Left lung (tissue), 10 donors: Measurements from ENCODE around the gene PITPNM1. TPM values are rescaled to one million over a fixed set of nuclear protein-coding genes. Genes with fewer than 3 reads are reported as not detected.
"Not testable (repeated sequence)": the region's sequence is repeated elsewhere in the genome, so short reads cannot be mapped to it uniquely, and the experiment has no call there.

Experiments used
- ATAC-seq: fragments of 200-7000 bp; cut with Tn5 transposase; one replicate; pipeline ENCODE4 v1.9.1; 2020; ENCODE audit warnings: moderate library complexity
- DNase-seq, 4 donors: peaks; one replicate each; pipeline ENCODE4 v3.0.0-alpha.2; 2013 to 2020
- H3K27ac ChIP-seq, 2 donors: fragments of 200-600 bp; sonication (generic) in 1 of 2; one replicate each; pipeline versions ENCODE4 v1.5.0 to v1.8.0; 2020 to 2021
- H3K27me3 ChIP-seq, 2 donors: fragments of 200-600 bp; sonication (generic) in 1 of 2; one replicate each; pipeline versions ENCODE4 v1.5.0 to v1.8.0; 2020 to 2021
- H3K36me3 ChIP-seq, 2 donors: fragments of 200-600 bp; sonication (generic) in 1 of 2; one replicate each; pipeline versions ENCODE4 v1.5.0 to v1.8.0; 2020 to 2021
- H3K4me1 ChIP-seq, 2 donors: fragments of 200-600 bp; one replicate each; pipeline ENCODE4 v1.8.0; 2021
- H3K4me3 ChIP-seq, 2 donors: fragments of 200-600 bp; sonication (generic) in 1 of 2; one replicate each; pipeline versions ENCODE4 v1.5.0 to v1.8.0; 2020 to 2021; ENCODE audit warnings: mild to moderate bottlenecking in 1 of 2
- H3K9me3 ChIP-seq, 2 donors: fragments of 200-600 bp; sonication (generic) in 1 of 2; one replicate each; pipeline versions ENCODE4 v1.5.0 to v1.8.0; 2020 to 2021
- CTCF ChIP-seq, 2 donors: fragments of 200-600 bp; sonication (generic) in 1 of 2; IDR thresholded peaks; one replicate each; pipeline versions ENCODE4 v1.5.0 to v1.8.0; 2021; ENCODE audit warnings: antibody characterized with exemption in 2 of 2
- intact Hi-C, 2 donors: fragments of 100-400 bp; cut with DNase I; formaldehyde crosslinking; loops; one replicate each; pipeline versions ENCODE4 v1.11.2 to v1.14.2; 2022
- polyA plus RNA-seq, 6 donors: library from polyadenylated mRNA; unstranded; fragments of 120-200 nt; gene quantifications; one replicate each; pipeline ENCODE4 v1.2.1, GENCODE V29; 2013; ENCODE audit not compliant: insufficient read length in 6 of 6
- total RNA-seq, 2 donors: library from RNA; stranded (reverse); fragmentation: NEBNext Ultra II Directional; extraction: Animal tissue kit (Norgen Biotek cat#: 25700); gene quantifications; one replicate each; pipeline ENCODE4 v1.2.1, GENCODE V29; 2021
- donor health status: DM: no; HTN: yes; CAD: no.
- donor health status: DM: no; HTN: no; CAD: no.

PITPNM1 gene
- total and polyA plus RNA-seq, 8 donors, result 15.5 to 55.5 (median 24.6) TPM

GRCh38 chr11:67482275-67482826, 22.8 kb downstream of the PITPNM1 start:
- peaks cover 18 to 47% of the 10 kb centered on the region in 2 donors for H3K4me1 ChIP-seq
- intact Hi-C loops, result no loop called here
- H3K4me3 ChIP-seq, result peak overlapping the region; percentile 45 to 57
- no peaks in the 10 kb centered on the region for H3K9me3 ChIP-seq
- ATAC-seq, result peak; percentile 38
- peak in 1 of 4 donors; percentile 80 for DNase-seq
- no peaks in the 10 kb centered on the region for H3K27me3 ChIP-seq
- H3K27ac ChIP-seq, result peak overlapping the region; percentile 86 to 91
- H3K36me3 ChIP-seq, result peaks cover 0 to 8% of the 10 kb centered on the region in 2 donors
- TF ChIP-seq CTCF (IDR thresholded peaks at IDR 0.05), result no peak

- H3K27me3 ChIP-seq, DNase-seq, H3K4me3 ChIP-seq, H3K4me1 ChIP-seq, H3K36me3 ChIP-seq, H3K9me3 ChIP-seq, ATAC-seq, intact Hi-C loops, H3K27ac ChIP-seq: not testable (repeated sequence)
Observed at GRCh38 chr11:67477344-67478050, 27.7 kb downstream of the PITPNM1 start.

- DNase-seq, H3K27me3 ChIP-seq, H3K4me1 ChIP-seq, H3K36me3 ChIP-seq, H3K27ac ChIP-seq, H3K9me3 ChIP-seq, H3K4me3 ChIP-seq, intact Hi-C loops, ATAC-seq: not testable (repeated sequence)
Observed at GRCh38 chr11:67476692-67477091, 28.5 kb downstream of the PITPNM1 start.

GRCh38 chr11:67472882-67473281, 32.3 kb downstream of the PITPNM1 start:
- Histone ChIP-seq H3K4me1 (peaks cover 8 to 14% of the 10 kb centered on the region in 2 donors), H3K36me3 (no peaks in the 10 kb centered on the region), H3K4me3 (no peak overlapping the region), H3K9me3 (no peaks in the 10 kb centered on the region), H3K27ac (no peak overlapping the region), H3K27me3 (no peaks in the 10 kb centered on the region)
- no peak for DNase-seq
- TF ChIP-seq CTCF (IDR thresholded peaks at IDR 0.05), result no peak
- intact Hi-C loops, result no loop called here
- no peak for ATAC-seq

GRCh38 chr11:67470337-67471002, 34.7 kb downstream of the PITPNM1 start:
- no peak for DNase-seq
- Histone ChIP-seq H3K4me3 (no peak overlapping the region), H3K4me1 (peaks cover 13 to 34% of the 10 kb centered on the region in 2 donors), H3K9me3 (no peaks in the 10 kb centered on the region), H3K27ac (no peak overlapping the region), H3K27me3 (no peaks in the 10 kb centered on the region), H3K36me3 (no peaks in the 10 kb centered on the region)
- TF ChIP-seq CTCF (IDR thresholded peaks at IDR 0.05), result no peak
- intact Hi-C loops, result no loop called here
- no peak for ATAC-seq

GRCh38 chr11:67469508-67469811, 35.7 kb downstream of the PITPNM1 start:
- H3K27me3 ChIP-seq, result no peaks in the 10 kb centered on the region
- H3K36me3 ChIP-seq, result no peaks in the 10 kb centered on the region
- intact Hi-C loops, result no loop called here
- DNase-seq (no peak), ATAC-seq (no peak)
- TF ChIP-seq CTCF (IDR thresholded peaks at IDR 0.05), result no peak
- H3K9me3 ChIP-seq, result no peaks in the 10 kb centered on the region
- peak overlapping the region; percentile 84 to 88 for H3K27ac ChIP-seq
- peaks cover 13 to 41% of the 10 kb centered on the region in 2 donors for H3K4me1 ChIP-seq
- H3K4me3 ChIP-seq, result peak overlapping the region; percentile 94 to 96
